Hippocampal formation (tissue), 2 donors: ENCODE results near the gene ACVR2B.

Experiments used
- DNase-seq, 2 donors: peaks; one replicate each; lab custom pipeline; 2025; lab: John Stamatoyannopoulos, UW

ACVR2B gene

GRCh38 chr3:38488949-38489348, 35.3 kb downstream of the ACVR2B start:
- no peak for DNase-seq

GRCh38 chr3:38489766-38490165, 36.1 kb downstream of the ACVR2B start:
- no peak for DNase-seq

- DNase-seq, result peak in 1 of 2 donors; percentile 31
Measured at GRCh38 chr3:38490281-38491030, 36.8 kb downstream of the ACVR2B start.

GRCh38 chr3:38491215-38491614, 37.5 kb downstream of the ACVR2B start:
- no peak for DNase-seq

- DNase-seq, result no peak
Measured at GRCh38 chr3:38493031-38493430, 39.3 kb downstream of the ACVR2B start.

GRCh38 chr3:38496131-38496910, 42.6 kb downstream of the ACVR2B start, which contains the start of gene EXOG:
EXOG (plus strand) TSS chr3:38496340; CDS start chr3:38496368, 28 bp downstream.
- DNase-seq, result peak; percentile 83 to 91

GRCh38 chr3:38497031-38497430, 43.3 kb downstream of the ACVR2B start:
- DNase-seq, result no peak

GRCh38 chr3:38500688-38501417, 47.2 kb downstream of the ACVR2B start:
- DNase-seq, result no peak

- DNase-seq, result no peak
Measured at GRCh38 chr3:38507120-38507519, 53.4 kb downstream of the ACVR2B start.

- DNase-seq, result no peak
Measured at GRCh38 chr3:38509732-38510131, 56.0 kb downstream of the ACVR2B start.

- no peak for DNase-seq
Measured at GRCh38 chr3:38510631-38511030, 56.9 kb downstream of the ACVR2B start.

GRCh38 chr3:38511546-38511945, 57.9 kb downstream of the ACVR2B start:
- DNase-seq, result no peak

GRCh38 chr3:38515367-38515766, 61.7 kb downstream of the ACVR2B start:
- DNase-seq, result no peak

GRCh38 chr3:38516669-38517068, 63.0 kb downstream of the ACVR2B start:
- no peak for DNase-seq

GRCh38 chr3:38519000-38519399, 65.3 kb downstream of the ACVR2B start:
- no peak for DNase-seq

GRCh38 chr3:38519651-38520050, 66.0 kb downstream of the ACVR2B start:
- no peak for DNase-seq

GRCh38 chr3:38521391-38521987, 67.8 kb downstream of the ACVR2B start:
- DNase-seq, result peak; percentile 42 to 60

- no peak for DNase-seq
Measured at GRCh38 chr3:38522002-38522401, 68.3 kb downstream of the ACVR2B start.

GRCh38 chr3:38524141-38524739, 70.5 kb downstream of the ACVR2B start:
- DNase-seq, result no peak

GRCh38 chr3:38526792-38527191, 73.1 kb downstream of the ACVR2B start:
- DNase-seq, result no peak

- no peak for DNase-seq
Measured at GRCh38 chr3:38528457-38528856, 74.8 kb downstream of the ACVR2B start.

GRCh38 chr3:38532529-38532928, 78.8 kb downstream of the ACVR2B start:
- DNase-seq, result no peak
